Heart left ventricle (tissue), 13 donors: Measurements from ENCODE around the gene LIN28B.

Experiments
- POLR2A ChIP-seq, 2 donors: fragments of 450-650 bp; IDR thresholded peaks; one replicate each; pipeline ENCODE4 v1.6.1; 2017; ENCODE audit warnings: antibody characterized with exemption in 2 of 2, mild to moderate bottlenecking in 2 of 2, moderate library complexity in 2 of 2
- TF ChIP-seq, protein P1 (sequence below), 12 donors: fragments of 200-600 bp; sonication (generic) in 4 of 12; IDR thresholded peaks; one replicate each; pipeline versions ENCODE4 v1.5.0 to v1.8.0; 2018 to 2022; ENCODE audit warnings: antibody characterized with exemption in 12 of 12, mild to moderate bottlenecking in 5 of 12
- donor health status: ischemic (EF 13 %, LVEDD 7.1; RV severe dilation, severe dysfunction).
- donor health status: DM: no; HTN: yes; CAD: no.
- donor health status: DM: no; HTN: no; CAD: no.
- donor health status: ischemic (EF 25% LVEDD 6.9; RV normal size, moderate dysfunction).
- donor health status: ischemic (EF 25% LVEDD 5.7; RV mildly dilated, moderate dysfunction).
- donor health status: ischemic (EF 35%, LVEDD 5.7; RV mildly dilated, moderate dysfunction).
- donor health status: nonischemic (EF 11% LVEDD 7.7; RV severe dilation, severe dysfunction).
- donor health status: DM: yes; HTN: yes; CAD: no.
- donor health status: PGD.
- donor health status: ischemic (EF 29% LVEDD 5.4; RV normal size, mild dysfunction).
- donor health status: nonischemic (EF 23%, LVEDD 6.1; RV moderate dilation, normal function).

- TF ChIP-seq, protein P1, sequence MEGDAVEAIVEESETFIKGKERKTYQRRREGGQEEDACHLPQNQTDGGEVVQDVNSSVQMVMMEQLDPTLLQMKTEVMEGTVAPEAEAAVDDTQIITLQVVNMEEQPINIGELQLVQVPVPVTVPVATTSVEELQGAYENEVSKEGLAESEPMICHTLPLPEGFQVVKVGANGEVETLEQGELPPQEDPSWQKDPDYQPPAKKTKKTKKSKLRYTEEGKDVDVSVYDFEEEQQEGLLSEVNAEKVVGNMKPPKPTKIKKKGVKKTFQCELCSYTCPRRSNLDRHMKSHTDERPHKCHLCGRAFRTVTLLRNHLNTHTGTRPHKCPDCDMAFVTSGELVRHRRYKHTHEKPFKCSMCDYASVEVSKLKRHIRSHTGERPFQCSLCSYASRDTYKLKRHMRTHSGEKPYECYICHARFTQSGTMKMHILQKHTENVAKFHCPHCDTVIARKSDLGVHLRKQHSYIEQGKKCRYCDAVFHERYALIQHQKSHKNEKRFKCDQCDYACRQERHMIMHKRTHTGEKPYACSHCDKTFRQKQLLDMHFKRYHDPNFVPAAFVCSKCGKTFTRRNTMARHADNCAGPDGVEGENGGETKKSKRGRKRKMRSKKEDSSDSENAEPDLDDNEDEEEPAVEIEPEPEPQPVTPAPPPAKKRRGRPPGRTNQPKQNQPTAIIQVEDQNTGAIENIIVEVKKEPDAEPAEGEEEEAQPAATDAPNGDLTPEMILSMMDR (IDR thresholded peaks at IDR 0.05) = no peak
- TF ChIP-seq POLR2A (IDR thresholded peaks at IDR 0.05) = no peak
Observed at GRCh38 chr6:105091140-105091829, 134.4 kb downstream of the LIN28B start.
